Measurements from ENCODE around the gene NECTIN4. TPM values are rescaled to one million over a fixed set of nuclear protein-coding genes. Genes with fewer than 3 reads are reported as not detected.

Gene NECTIN4
- total RNA-seq, 1 donor from 2014 or later = 0.18 TPM

- intact Hi-C loops (cut with micrococcal nuclease) = no loop called here
Observed at GRCh38 chr1:161084597-161084988, 4.8 kb downstream of the NECTIN4 start.

GRCh38 chr1:161083748-161084596 lies 5.4 kb downstream of the NECTIN4 start:
- intact Hi-C loops (cut with micrococcal nuclease) = no loop called here

GRCh38 chr1:161082996-161083747 lies 6.2 kb downstream of the NECTIN4 start:
- intact Hi-C loops (cut with micrococcal nuclease) = no loop called here

GRCh38 chr1:161082483-161082882 lies 6.9 kb downstream of the NECTIN4 start:
- intact Hi-C loops (cut with micrococcal nuclease) = no loop called here

GRCh38 chr1:161081519-161081918 lies 7.8 kb downstream of the NECTIN4 start:
- intact Hi-C loops (cut with micrococcal nuclease) = no loop called here

- intact Hi-C loops (cut with micrococcal nuclease) = no loop called here
Observed at GRCh38 chr1:161080441-161081405, 8.6 kb downstream of the NECTIN4 start.

- intact Hi-C loops (cut with micrococcal nuclease) = no loop called here
Observed at GRCh38 chr1:161079436-161080110, 9.8 kb downstream of the NECTIN4 start.

- intact Hi-C loops (cut with micrococcal nuclease) = no loop called here
Observed at GRCh38 chr1:161077426-161077825, 11.9 kb downstream of the NECTIN4 start.

GRCh38 chr1:161076410-161076809 lies 12.9 kb downstream of the NECTIN4 start:
- intact Hi-C loops (cut with micrococcal nuclease) = no loop called here

- intact Hi-C loops (cut with micrococcal nuclease) = no loop called here
Observed at GRCh38 chr1:161074676-161075368, 14.5 kb downstream of the NECTIN4 start.

- intact Hi-C loops (cut with micrococcal nuclease) = no loop called here
Observed at GRCh38 chr1:161073474-161074121, 15.8 kb downstream of the NECTIN4 start.

GRCh38 chr1:161072751-161073449 lies 16.5 kb downstream of the NECTIN4 start:
- intact Hi-C loops (cut with micrococcal nuclease) = loop anchor here (1.0 kb wide), 1 partner anchor 66 kb away; no protein-coding TSS in a partner anchor

- intact Hi-C loops (cut with micrococcal nuclease) = loop anchor here (1.0 to 2.0 kb wide), 2 partner anchors 61 to 67 kb away; partner anchors contain the start of gene DEDD
Observed at GRCh38 chr1:161071886-161072371, 17.4 kb downstream of the NECTIN4 start.

GRCh38 chr1:161070761-161071160 lies 18.6 kb downstream of the NECTIN4 start:
- intact Hi-C loops (cut with micrococcal nuclease) = loop anchor here (2.0 kb wide), 1 partner anchor 62 kb away; the partner anchor contains the start of gene DEDD

GRCh38 chr1:161069731-161070270 lies 19.6 kb downstream of the NECTIN4 start, which contains the start of gene ARHGAP30:
ARHGAP30 (minus strand) TSS chr1:161069891; CDS start chr1:161069624, 267 bp downstream.
- intact Hi-C loops (cut with micrococcal nuclease) = loop anchor here (2.0 kb wide), 1 partner anchor 63 kb away; the partner anchor contains the start of gene DEDD

GRCh38 chr1:161069241-161069640 lies 20.1 kb downstream of the NECTIN4 start:
- intact Hi-C loops (cut with micrococcal nuclease) = no loop called here

- intact Hi-C loops (cut with micrococcal nuclease) = loop anchor here (1.0 kb wide), 4 partner anchors 23 to 85 kb away; partner anchors contain the start of genes KLHDC9, NIT1, PFDN2 and UFC1
Observed at GRCh38 chr1:161068306-161069234, 20.8 kb downstream of the NECTIN4 start.
